MCF 10A (cell line): Measurements from ENCODE around the gene LIF. TPM values are rescaled to one million over a fixed set of nuclear protein-coding genes. Genes with fewer than 3 reads are reported as not detected.

ENCODE experiments used
- BruUV-seq: library from RNA; stranded (reverse); fragments of 400-500 nt; replicated peaks from 2 replicates; lab custom pipeline; 2021; lab: Mats Ljungman, UMichigan
- CTCF ChIA-PET: fragments of 300-600 bp; sonication (Branson Sonifier 250); formaldehyde crosslinking; extraction: SDS; loops from one replicate; lab custom pipeline; 2021; ENCODE audit warnings: antibody characterized with exemption, inconsistent platforms; lab: Yijun Ruan, JAX
- POLR2A ChIA-PET: fragments of 300-600, 350-650 bp; sonication (Branson Sonifier 250); formaldehyde crosslinking; extraction: SDS; loops from one replicate; lab custom pipeline; 2020; ENCODE audit warnings: antibody characterized with exemption, inconsistent platforms; lab: Yijun Ruan, JAX
- DNase-seq: peaks from one replicate; pipeline ENCODE4 v3.0.0-alpha.2; 2018; ENCODE audit not compliant: unreplicated experiment
- H3K27ac Mint-ChIP-seq: one replicate; pipeline ENCODE4 v1.8.0; 2022; ENCODE audit warnings: mild to moderate bottlenecking, low read depth, mixed read lengths; ENCODE audit not compliant: unreplicated experiment
- H3K27me3 Mint-ChIP-seq: one replicate; pipeline ENCODE4 v1.8.0; 2022; ENCODE audit warnings: mixed read lengths; ENCODE audit not compliant: insufficient read depth, unreplicated experiment
- H3K36me3 Mint-ChIP-seq: one replicate; pipeline ENCODE4 v1.8.0; 2022; ENCODE audit warnings: mild to moderate bottlenecking, moderate library complexity, mixed read lengths; ENCODE audit not compliant: insufficient read depth, unreplicated experiment
- H3K4me1 Mint-ChIP-seq: one replicate; pipeline ENCODE4 v1.8.0; 2022; ENCODE audit warnings: mixed read lengths; ENCODE audit not compliant: insufficient read depth, unreplicated experiment
- H3K4me3 Mint-ChIP-seq: one replicate; pipeline ENCODE4 v1.8.0; 2022; ENCODE audit warnings: mild to moderate bottlenecking, moderate library complexity, mixed read lengths; ENCODE audit not compliant: unreplicated experiment
- H3K9me3 Mint-ChIP-seq: one replicate; pipeline ENCODE4 v1.8.0; 2022; ENCODE audit warnings: mixed read lengths; ENCODE audit not compliant: unreplicated experiment
- CTCF ChIP-seq: fragments of 200-600 bp; IDR thresholded peaks from one replicate; pipeline ENCODE4 v1.8.0; 2022; ENCODE audit warnings: antibody characterized with exemption, mild to moderate bottlenecking; ENCODE audit not compliant: unreplicated experiment
- intact Hi-C: fragments of 100-400 bp; cut with micrococcal nuclease; formaldehyde crosslinking; loops from 2 replicates; pipeline ENCODE4 v1.14.1; 2022
- total RNA-seq: library from RNA; stranded (reverse); gene quantifications from 2 replicates; pipeline ENCODE4 v1.2.3, GENCODE V29; 2022

The LIF gene
- total RNA-seq, 1 experiment from 2014 or later, result 19.3 TPM

- CTCF ChIA-PET, result no interaction called here
- Mint-ChIP-seq H3K9me3 (no peaks in the 10 kb centered on the region), H3K4me3 (no peak overlapping the region), H3K4me1 (peaks cover 22% of the 10 kb centered on the region), H3K36me3 (no peaks in the 10 kb centered on the region), H3K27ac (no peak overlapping the region), H3K27me3 (no peaks in the 10 kb centered on the region)
- POLR2A ChIA-PET, result no interaction called here
- no peak for DNase-seq
- intact Hi-C loops, result no loop called here
- no peak for TF ChIP-seq CTCF
- no TSS peak for BruUV-seq
These were observed 13.0 kb downstream of the LIF start for GRCh38 chr22:30233582-30233981.

GRCh38 chr22:30232716-30233218 is 13.8 kb downstream of the LIF start:
- no peak for TF ChIP-seq CTCF
- no peak for DNase-seq
- H3K4me3 Mint-ChIP-seq, result no peak overlapping the region
- ChIA-PET POLR2A (no interaction called here), CTCF (no interaction called here)
- peaks cover 27% of the 10 kb centered on the region for H3K4me1 Mint-ChIP-seq
- H3K27ac Mint-ChIP-seq, result no peak overlapping the region
- intact Hi-C loops, result no loop called here
- no peaks in the 10 kb centered on the region for H3K9me3 Mint-ChIP-seq
- no TSS peak for BruUV-seq
- H3K36me3 Mint-ChIP-seq, result no peaks in the 10 kb centered on the region
- no peaks in the 10 kb centered on the region for H3K27me3 Mint-ChIP-seq

- H3K9me3 Mint-ChIP-seq, result no peaks in the 10 kb centered on the region
- no peak for DNase-seq
- no peak for TF ChIP-seq CTCF
- H3K27me3 Mint-ChIP-seq, result no peaks in the 10 kb centered on the region
- CTCF ChIA-PET, result interaction anchor here (1.0 kb wide), 1 partner anchor 25 kb away, joined by 4 read pairs; no protein-coding TSS in a partner anchor
- POLR2A ChIA-PET, result interaction anchor here (0.6 kb wide), 2 partner anchors 16 to 348 kb away, joined by 3 to 4 read pairs; partner anchors contain the start of gene MTMR3
- no peak overlapping the region for H3K4me3 Mint-ChIP-seq
- intact Hi-C loops, result no loop called here
- no TSS peak for BruUV-seq
- no peaks in the 10 kb centered on the region for H3K36me3 Mint-ChIP-seq
- peaks cover 30% of the 10 kb centered on the region for H3K4me1 Mint-ChIP-seq
- no peak overlapping the region for H3K27ac Mint-ChIP-seq
These were observed 15.6 kb downstream of the LIF start for GRCh38 chr22:30230787-30231461.

- peaks cover 2% of the 10 kb centered on the region for H3K9me3 Mint-ChIP-seq
- intact Hi-C loops, result no loop called here
- CTCF ChIA-PET, result interaction anchor here (1.2 kb wide), 1 partner anchor 86 kb away, joined by 7 read pairs; no protein-coding TSS in a partner anchor
- H3K4me1 Mint-ChIP-seq, result peaks cover 24% of the 10 kb centered on the region
- no peaks in the 10 kb centered on the region for H3K27me3 Mint-ChIP-seq
- no peak for DNase-seq
- H3K36me3 Mint-ChIP-seq, result no peaks in the 10 kb centered on the region
- POLR2A ChIA-PET, result interaction anchor here (0.6 to 1.0 kb wide), 3 partner anchors 15 to 347 kb away, joined by 3 to 4 read pairs (median 4); partner anchors contain the start of gene MTMR3
- no peak overlapping the region for H3K27ac Mint-ChIP-seq
- no peak overlapping the region for H3K4me3 Mint-ChIP-seq
- TF ChIP-seq CTCF, result no peak
- no TSS peak for BruUV-seq
These were observed 16.2 kb downstream of the LIF start for GRCh38 chr22:30230330-30230729.
